ENCODE results near the gene ZNF805.
A peak's percentile ranks its signal among the peaks of the same experiment; 100 is the strongest.

ZNF805 gene

GRCh38 chr19:57267291-57267690, 26.9 kb downstream of the ZNF805 start:
- DNase-seq (ENCODE audit: low spot score), result peak; percentile 36
- FAIRE-seq, result no peak

GRCh38 chr19:57269515-57270250, 29.3 kb downstream of the ZNF805 start:
- peak; percentile 68 for DNase-seq (ENCODE audit: low spot score)
- FAIRE-seq, result peak; percentile 39

- DNase-seq (ENCODE audit: low spot score) (no peak), FAIRE-seq (no peak)
These were observed 30.8 kb downstream of the ZNF805 start for GRCh38 chr19:57271280-57271679.

DNA sequence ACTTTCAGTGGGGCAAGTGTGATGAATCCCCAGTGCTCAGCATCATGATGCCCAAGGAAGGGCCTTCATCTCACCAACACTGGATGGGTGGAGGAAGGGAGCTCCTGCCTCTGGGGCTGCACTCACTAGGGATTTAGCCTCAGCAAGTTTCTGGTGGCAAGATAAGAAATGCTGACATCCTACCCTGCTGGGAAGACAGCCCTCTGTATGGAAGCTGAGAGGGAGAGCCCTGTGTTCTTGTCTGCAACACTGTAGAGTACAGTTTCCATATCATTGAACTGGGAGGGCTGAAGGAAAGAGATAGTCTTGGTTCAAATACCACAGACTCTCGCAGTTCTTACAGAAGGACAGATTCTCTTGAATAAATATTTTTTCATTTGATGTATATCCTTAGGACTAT, 32.6 kb downstream of the ZNF805 start:
- FAIRE-seq, result no peak
- DNase-seq (ENCODE audit: low spot score), result no peak

- no peak for DNase-seq (ENCODE audit: low spot score)
- FAIRE-seq, result no peak
These were observed 36.0 kb downstream of the ZNF805 start for GRCh38 chr19:57276430-57276829.

- DNase-seq (ENCODE audit: low spot score) (peak; percentile 92), FAIRE-seq (peak; percentile 89)
These were observed 38.0 kb downstream of the ZNF805 start for GRCh38 chr19:57278481-57278880.

DNA sequence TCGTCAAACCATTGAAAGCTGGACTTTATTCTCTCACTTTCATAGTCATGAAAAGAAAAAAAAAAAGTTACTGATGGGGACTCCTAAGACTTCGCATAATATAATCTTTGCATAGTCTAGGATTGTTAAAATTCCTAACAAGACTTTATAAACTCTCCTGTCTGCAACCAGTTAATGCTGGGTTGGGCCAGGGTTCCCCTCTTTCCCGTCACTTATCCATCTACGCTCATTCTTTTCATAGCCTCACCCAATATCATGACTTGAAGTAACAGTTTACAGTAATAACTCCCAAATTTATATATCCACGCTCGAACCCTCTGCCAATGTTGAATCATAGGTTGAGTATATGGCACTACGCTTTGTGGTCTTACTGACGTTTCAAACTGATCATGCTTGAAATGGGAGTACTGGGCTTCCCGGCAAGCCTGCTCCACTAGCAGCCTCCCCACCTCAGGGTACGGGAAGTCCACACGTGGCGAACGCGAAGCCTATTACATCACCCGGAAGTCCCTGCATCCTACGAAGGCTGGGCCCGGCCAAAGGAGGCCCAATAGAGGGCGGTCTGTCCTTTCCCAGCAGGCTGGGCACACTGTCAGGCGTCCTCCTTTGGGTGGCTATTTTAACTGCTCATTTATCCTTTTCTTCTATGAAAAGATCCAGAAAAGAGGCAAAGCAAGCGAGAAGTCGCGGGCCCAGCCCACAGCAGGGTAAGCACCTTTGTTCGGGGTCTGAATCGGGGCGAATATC, 39.2 kb downstream of the ZNF805 start:
- peak; percentile 44 for FAIRE-seq
- DNase-seq (ENCODE audit: low spot score), result peak; percentile 92

DNA sequence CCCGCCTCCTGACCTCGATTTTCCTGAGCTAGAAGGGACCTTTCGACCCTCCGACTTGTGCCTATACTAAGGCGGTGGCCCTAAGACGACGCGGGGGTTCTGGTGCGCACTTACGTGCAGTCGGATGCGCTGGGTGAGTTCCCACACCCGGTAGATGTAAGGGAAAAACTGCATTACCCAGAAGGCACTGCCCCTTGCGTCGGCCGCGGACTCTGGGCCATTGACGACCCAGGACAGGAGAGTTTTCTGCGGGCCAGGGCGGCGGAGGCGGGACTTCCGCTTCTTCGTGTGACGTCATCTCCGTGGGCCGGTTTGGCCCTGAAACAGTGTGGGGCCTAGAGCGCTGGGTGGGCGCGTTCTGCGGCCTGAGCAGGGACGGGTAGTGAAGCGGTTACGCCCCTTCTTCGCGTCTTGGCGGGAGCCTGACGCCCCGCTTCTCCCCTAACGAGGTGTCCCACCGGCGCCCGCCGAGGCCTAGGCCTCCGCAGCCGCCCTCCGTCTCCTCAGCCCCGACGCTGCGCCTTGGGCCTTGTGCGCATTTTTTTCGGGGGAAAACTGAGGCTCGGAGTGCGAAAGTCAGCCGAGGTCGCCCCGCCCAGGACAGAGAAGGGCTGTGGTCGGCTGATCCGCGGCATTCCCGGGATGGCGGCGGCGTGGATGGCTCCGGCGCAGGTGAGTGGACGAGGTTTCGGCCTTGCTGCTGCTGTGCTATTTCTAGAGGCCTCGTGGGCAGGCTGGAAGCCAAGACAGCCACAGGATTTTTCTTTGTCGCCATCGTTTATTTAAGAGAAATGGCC, 39.9 kb downstream of the ZNF805 start, which contains the start of gene ZNF460:
Gene ZNF460 (plus strand): TSS at position 321 of the 797 bp plus-strand sequence. CDS start 322 bp downstream, at position 643.
- FAIRE-seq (peak; percentile 15), DNase-seq (ENCODE audit: low spot score) (peak; percentile 88)

DNA sequence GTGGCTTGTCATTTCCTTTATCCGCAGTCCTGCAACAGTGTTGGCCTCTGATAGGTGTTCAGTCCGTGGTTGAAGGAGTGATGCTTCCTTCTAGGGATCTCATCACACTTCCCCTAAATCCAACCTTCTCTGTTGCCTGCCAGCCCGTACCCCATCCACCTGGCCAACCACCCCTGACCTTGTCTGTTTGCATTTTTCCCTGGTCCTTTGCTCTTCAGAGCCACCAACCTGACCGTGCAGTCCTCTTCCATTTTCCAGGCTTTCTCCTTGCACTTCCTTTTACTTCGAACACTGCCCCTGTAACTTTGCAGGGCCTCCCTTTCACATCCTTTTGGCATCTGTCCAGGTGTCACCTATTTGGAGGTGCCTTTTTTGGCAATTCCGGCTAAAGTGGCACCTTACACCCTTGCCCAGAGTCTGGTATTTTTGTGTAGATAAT, 40.5 kb downstream of the ZNF805 start:
- DNase-seq (ENCODE audit: low spot score) (peak; percentile 13), FAIRE-seq (no peak)

- no peak for DNase-seq (ENCODE audit: low spot score)
- FAIRE-seq, result no peak
These were observed 41.7 kb downstream of the ZNF805 start for GRCh38 chr19:57282011-57282643.

DNA sequence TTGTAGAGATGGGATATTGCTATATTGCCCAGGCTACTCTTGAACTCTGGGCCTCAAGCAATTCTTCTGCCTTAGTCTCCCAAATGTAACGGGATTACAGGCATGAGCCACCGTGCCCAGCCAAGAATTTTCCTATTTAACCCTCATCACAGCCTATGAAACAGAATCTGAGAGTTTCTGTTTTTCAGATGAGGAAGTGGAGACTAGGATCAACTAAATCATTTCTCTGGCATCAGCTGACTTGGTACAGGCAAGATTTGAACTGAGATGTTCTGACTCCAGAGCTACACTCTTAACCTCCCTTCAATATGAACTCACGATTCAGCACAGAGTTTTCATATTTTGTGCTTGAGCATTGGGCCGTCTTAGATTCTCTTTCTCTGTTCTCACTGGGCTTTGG, 47.9 kb downstream of the ZNF805 start:
- no peak for FAIRE-seq
- DNase-seq (ENCODE audit: low spot score), result no peak

DNA sequence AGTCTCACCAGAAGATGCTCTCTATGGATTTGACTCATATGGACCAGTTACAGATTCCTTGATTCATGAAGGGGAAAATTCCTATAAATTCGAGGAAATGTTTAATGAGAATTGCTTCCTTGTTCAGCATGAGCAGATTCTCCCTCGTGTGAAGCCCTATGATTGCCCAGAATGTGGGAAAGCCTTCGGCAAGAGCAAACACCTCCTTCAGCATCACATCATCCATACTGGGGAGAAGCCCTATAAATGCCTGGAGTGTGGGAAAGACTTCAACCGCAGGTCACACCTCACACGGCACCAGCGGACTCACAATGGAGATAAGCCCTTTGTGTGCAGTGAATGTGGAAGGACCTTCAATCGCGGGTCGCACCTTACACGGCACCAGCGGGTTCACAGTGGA, 50.5 kb downstream of the ZNF805 start:
- FAIRE-seq (no peak), DNase-seq (ENCODE audit: low spot score) (no peak)

- no peak for FAIRE-seq
- DNase-seq (ENCODE audit: low spot score), result no peak
These were observed 52.1 kb downstream of the ZNF805 start for GRCh38 chr19:57292547-57292946.

DNA sequence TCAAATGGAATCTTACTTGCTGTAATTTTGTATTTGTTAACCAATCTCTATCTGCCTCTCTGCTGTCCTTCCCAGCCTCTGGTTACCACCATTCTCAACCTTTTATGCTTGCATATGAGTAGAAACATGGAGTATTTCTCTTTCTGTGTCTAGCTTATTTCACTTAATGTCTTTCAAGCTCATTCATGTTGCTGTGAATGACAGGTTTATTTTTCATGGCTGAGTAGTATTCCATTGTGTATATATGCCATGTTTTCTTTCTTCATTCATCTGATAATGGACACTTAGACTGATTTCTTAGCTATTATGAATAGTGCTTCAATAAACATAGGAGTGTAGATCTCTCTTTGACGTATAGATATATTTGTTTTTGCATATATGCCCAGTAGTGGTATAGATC, 53.3 kb downstream of the ZNF805 start:
- no peak for DNase-seq (ENCODE audit: low spot score)
- FAIRE-seq, result no peak

- no peak for DNase-seq (ENCODE audit: low spot score)
- FAIRE-seq, result no peak
These were observed 61.6 kb downstream of the ZNF805 start for GRCh38 chr19:57302020-57302465.

GRCh38 chr19:57302727-57303401, 62.4 kb downstream of the ZNF805 start:
- FAIRE-seq, result no peak

More at GRCh38 chr19:57302727-57303401, 62.4 kb downstream of the ZNF805 start:
- DNase-seq (ENCODE audit: low spot score), result no peak
